Measurements from ENCODE around the gene ZNF746. TPM values are rescaled to one million over a fixed set of nuclear protein-coding genes. Genes with fewer than 3 reads are reported as not detected.

Gene ZNF746
- total RNA-seq, 4 donors from 2014 or later = 15.1 to 30.4 (median 25.0) TPM

DNA sequence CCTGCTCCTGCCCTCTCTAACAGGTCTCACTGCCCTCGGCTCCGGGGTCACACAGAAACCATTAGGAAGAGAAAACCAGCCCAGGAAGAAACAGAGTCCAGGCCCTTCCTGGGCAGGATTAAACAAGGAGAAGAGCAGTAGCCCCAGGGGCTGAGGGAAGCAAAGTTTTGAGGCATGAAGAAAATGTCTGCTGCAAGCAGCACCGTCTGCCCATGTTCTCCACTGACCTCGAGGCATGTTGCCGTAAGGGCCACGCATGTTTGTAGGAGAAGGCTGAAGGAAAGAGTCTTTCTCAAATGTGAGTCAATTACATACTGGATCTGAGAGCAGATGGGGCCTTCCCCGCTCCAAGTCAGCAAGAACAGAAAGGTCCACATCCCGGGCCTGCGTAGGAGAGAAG is 4.2 kb downstream of the ZNF746 start:
- ATAC-seq (ENCODE audit: low FRiP score) (no peak), DNase-seq (ENCODE audit: low spot score) (no peak)
- no peak for TF ChIP-seq CTCF (IDR thresholded peaks at IDR 0.05)

GRCh38 chr7:149490083-149490760 is 7.4 kb downstream of the ZNF746 start:
- DNase-seq (ENCODE audit: low spot score) (no peak), ATAC-seq (ENCODE audit: low FRiP score) (no peak)
- no peak for TF ChIP-seq CTCF (IDR thresholded peaks at IDR 0.05)

- no peak for ATAC-seq (ENCODE audit: low FRiP score)
Observed at GRCh38 chr7:149489391-149490024, 8.1 kb downstream of the ZNF746 start.

GRCh38 chr7:149479568-149479967 is 18.0 kb downstream of the ZNF746 start:
- no peak for TF ChIP-seq CTCF (IDR thresholded peaks at IDR 0.05)
- DNase-seq (ENCODE audit: low spot score) = no peak
- ATAC-seq (ENCODE audit: low FRiP score) = no peak

More at GRCh38 chr7:149489391-149490024, 8.1 kb downstream of the ZNF746 start:
- TF ChIP-seq CTCF (IDR thresholded peaks at IDR 0.05) = no peak
- no peak for DNase-seq (ENCODE audit: low spot score)

DNA sequence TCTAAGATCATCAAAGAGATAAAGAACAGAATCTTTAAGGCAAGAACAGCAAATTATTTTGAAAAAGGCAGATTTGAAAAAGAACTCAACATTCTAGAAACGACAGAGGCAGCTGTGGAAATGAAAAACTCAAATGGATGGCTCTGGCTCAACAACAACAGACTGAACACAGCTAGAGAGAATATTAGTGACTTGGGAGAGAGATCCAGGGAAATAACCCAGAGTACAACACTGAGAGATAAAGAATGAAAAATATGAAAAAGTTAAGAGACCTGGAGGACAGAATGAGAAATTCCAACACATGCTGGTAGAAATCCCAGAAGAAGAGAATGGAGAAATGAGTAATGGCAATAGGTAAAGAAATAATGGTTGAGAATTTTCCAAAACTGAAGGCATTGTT is 18.9 kb downstream of the ZNF746 start:
- TF ChIP-seq CTCF (IDR thresholded peaks at IDR 0.05) = no peak
- ATAC-seq (ENCODE audit: low FRiP score) (no peak), DNase-seq (ENCODE audit: low spot score) (no peak)

DNA sequence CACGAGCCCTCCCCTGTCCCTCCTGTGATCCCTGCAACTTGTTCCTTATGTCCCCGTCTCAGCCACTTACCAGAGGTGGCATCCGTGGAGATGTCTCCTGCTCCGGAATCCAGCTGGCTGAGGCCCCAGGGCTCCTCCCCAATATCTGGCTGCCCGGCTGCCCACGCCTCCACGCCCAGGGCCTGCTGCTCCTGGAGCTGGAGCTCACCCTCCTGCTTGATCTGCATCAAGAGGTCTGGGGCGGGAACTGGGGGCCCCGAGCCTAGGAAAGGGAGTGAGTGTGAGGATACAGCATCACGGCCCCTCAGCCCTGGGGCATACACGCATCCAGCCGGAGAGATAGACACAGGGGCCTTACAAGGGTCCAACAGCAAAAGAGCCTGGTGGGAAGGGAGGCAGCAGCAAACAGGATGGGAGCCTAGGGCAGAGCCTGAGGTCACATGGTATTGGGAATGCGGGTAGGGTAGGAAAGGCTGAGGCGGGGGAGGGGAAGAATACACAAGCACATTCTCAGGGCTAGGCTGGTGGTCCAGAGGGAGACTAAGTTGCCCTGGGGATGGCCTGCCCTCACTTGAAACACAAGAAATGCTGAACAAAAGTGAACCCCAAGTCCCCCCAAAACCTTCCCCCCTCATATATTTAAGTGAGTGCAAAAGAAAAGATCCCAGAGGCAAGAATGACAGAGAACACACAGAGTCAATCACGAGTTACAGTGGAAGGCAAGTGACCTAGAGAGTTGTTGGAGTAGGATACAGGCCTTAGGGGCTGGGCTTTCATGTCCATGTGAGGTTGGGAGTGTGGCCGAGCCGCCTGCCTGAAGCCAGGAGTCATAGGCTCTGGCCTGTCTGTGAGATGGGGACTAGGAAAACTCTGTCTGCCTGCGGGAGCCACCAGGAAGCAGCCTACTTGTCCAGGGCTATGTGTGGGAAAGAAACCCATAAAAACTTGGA is 19.8 kb downstream of the ZNF746 start:
- DNase-seq (ENCODE audit: low spot score) = no peak
- ATAC-seq (ENCODE audit: low FRiP score) = no peak
- TF ChIP-seq CTCF (IDR thresholded peaks at IDR 0.05) = no peak

All from omental fat pad (tissue), 4 donors.